GM18951 (cell line): Measurements from ENCODE around the gene COL5A1.

Source experiments
- POLR2A ChIP-seq: IDR thresholded peaks from 4 replicates; pipeline ENCODE4 v1.6.1; 2011; ENCODE audit warnings: mild to moderate bottlenecking; ENCODE audit not compliant: insufficient read length, insufficient read depth; ENCODE audit errors: extremely low read depth
- in situ Hi-C: fragments of 300-500 bp; cut with MboI; formaldehyde crosslinking; loops from one replicate; pipeline ENCODE4 v1.12.0; 2022; ENCODE audit warnings: low sequenced_read_pairs, mixed read lengths, inconsistent platforms; ENCODE audit not compliant: unreplicated experiment

Gene COL5A1

GRCh38 chr9:134617246-134617645 lies 24.4 kb upstream of the COL5A1 start:
- in situ Hi-C loops, result no loop called here

GRCh38 chr9:134617836-134618162 lies 23.8 kb upstream of the COL5A1 start:
- in situ Hi-C loops, result no loop called here
- no peak for TF ChIP-seq POLR2A

More at GRCh38 chr9:134617246-134617645, 24.4 kb upstream of the COL5A1 start:
- no peak for TF ChIP-seq POLR2A

- in situ Hi-C loops, result no loop called here
- TF ChIP-seq POLR2A, result no peak
Measured at GRCh38 chr9:134618163-134618832, 23.3 kb upstream of the COL5A1 start.

GRCh38 chr9:134618833-134619447 lies 22.7 kb upstream of the COL5A1 start:
- in situ Hi-C loops, result no loop called here
- no peak for TF ChIP-seq POLR2A

- in situ Hi-C loops, result no loop called here
- TF ChIP-seq POLR2A, result no peak
Measured at GRCh38 chr9:134619448-134619982, 22.1 kb upstream of the COL5A1 start.

- in situ Hi-C loops, result no loop called here
- TF ChIP-seq POLR2A, result no peak
Measured at GRCh38 chr9:134619983-134620661, 21.5 kb upstream of the COL5A1 start.

- no peak for TF ChIP-seq POLR2A
- in situ Hi-C loops, result no loop called here
Measured at GRCh38 chr9:134620751-134621557, 20.6 kb upstream of the COL5A1 start.

GRCh38 chr9:134621558-134622110 lies 20.0 kb upstream of the COL5A1 start:
- TF ChIP-seq POLR2A, result no peak
- in situ Hi-C loops, result no loop called here

- TF ChIP-seq POLR2A, result no peak
- in situ Hi-C loops, result no loop called here
Measured at GRCh38 chr9:134622896-134623257, 18.7 kb upstream of the COL5A1 start.

GRCh38 chr9:134623258-134624066 lies 18.1 kb upstream of the COL5A1 start:
- TF ChIP-seq POLR2A, result no peak
- in situ Hi-C loops, result no loop called here

- in situ Hi-C loops, result no loop called here
- TF ChIP-seq POLR2A, result no peak
Measured at GRCh38 chr9:134624137-134624591, 17.4 kb upstream of the COL5A1 start.

GRCh38 chr9:134624621-134625181 lies 16.9 kb upstream of the COL5A1 start:
- no peak for TF ChIP-seq POLR2A
- in situ Hi-C loops, result no loop called here
